Testis (tissue), 2 donors: ENCODE data around the gene TMEM181.

Experiments used
- POLR2A ChIP-seq: fragments of 450-650 bp; IDR thresholded peaks from one replicate; pipeline ENCODE4 v1.6.1; 2017; ENCODE audit warnings: antibody characterized with exemption, mild to moderate bottlenecking, moderate library complexity
- TF ChIP-seq, protein P1 (sequence below), 3 experiments: fragments of 450-650 bp in 2 of 3; fragments of 200-600 bp in 1 of 3; sonication (generic) in 1 of 3; IDR thresholded peaks; one replicate each; pipeline ENCODE4 v1.5.1; 2016 to 2019; ENCODE audit warnings: antibody characterized with exemption in 3 of 3, mild to moderate bottlenecking in 2 of 3, moderate library complexity in 1 of 3

GRCh38 chr6:158516098-158516497 is 43.8 kb upstream of the TMEM181 start:
- TF ChIP-seq, protein P1, sequence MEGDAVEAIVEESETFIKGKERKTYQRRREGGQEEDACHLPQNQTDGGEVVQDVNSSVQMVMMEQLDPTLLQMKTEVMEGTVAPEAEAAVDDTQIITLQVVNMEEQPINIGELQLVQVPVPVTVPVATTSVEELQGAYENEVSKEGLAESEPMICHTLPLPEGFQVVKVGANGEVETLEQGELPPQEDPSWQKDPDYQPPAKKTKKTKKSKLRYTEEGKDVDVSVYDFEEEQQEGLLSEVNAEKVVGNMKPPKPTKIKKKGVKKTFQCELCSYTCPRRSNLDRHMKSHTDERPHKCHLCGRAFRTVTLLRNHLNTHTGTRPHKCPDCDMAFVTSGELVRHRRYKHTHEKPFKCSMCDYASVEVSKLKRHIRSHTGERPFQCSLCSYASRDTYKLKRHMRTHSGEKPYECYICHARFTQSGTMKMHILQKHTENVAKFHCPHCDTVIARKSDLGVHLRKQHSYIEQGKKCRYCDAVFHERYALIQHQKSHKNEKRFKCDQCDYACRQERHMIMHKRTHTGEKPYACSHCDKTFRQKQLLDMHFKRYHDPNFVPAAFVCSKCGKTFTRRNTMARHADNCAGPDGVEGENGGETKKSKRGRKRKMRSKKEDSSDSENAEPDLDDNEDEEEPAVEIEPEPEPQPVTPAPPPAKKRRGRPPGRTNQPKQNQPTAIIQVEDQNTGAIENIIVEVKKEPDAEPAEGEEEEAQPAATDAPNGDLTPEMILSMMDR (IDR thresholded peaks at IDR 0.05): no peak
- no peak for TF ChIP-seq POLR2A
